Uterus (tissue), 2 donors: ENCODE data around the gene CCL20.

Source experiments
- POLR2A ChIP-seq, 2 donors: fragments of 450-650 bp; IDR thresholded peaks; one replicate each; pipeline ENCODE4 v1.6.1; 2016; ENCODE audit warnings: antibody characterized with exemption in 2 of 2, mild to moderate bottlenecking in 1 of 2, moderate library complexity in 1 of 2
- TF ChIP-seq, protein P1 (sequence below), 4 experiments: fragments of 200-600 bp in 2 of 4; fragments of 450-650 bp in 2 of 4; sonication (generic) in 2 of 4; IDR thresholded peaks; one replicate each; pipeline ENCODE4 v1.5.1; 2016 to 2019; ENCODE audit warnings: antibody characterized with exemption in 4 of 4, mild to moderate bottlenecking in 2 of 4, moderate library complexity in 1 of 4

DNA sequence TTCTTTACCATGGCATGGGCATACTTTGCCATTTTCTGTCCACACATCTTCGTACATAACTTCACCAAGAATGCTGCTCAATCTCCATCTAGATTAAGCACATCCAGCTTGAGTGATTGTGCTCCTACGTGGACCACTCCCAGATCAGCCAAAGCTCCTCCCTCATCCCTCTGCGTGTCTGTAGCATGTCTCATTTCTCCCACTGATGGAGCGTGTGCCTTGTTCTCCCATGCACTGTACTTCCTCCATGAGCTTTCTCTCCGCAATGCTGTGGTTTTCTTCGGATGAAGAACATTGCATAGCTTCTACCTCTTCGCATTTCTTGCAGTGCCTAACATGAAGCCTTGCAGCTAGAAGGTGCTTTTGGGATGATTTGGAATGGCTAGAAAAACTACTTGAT, 13.5 kb downstream of the CCL20 start:
- no peak for TF ChIP-seq POLR2A (IDR thresholded peaks at IDR 0.05)
- TF ChIP-seq, protein P1, sequence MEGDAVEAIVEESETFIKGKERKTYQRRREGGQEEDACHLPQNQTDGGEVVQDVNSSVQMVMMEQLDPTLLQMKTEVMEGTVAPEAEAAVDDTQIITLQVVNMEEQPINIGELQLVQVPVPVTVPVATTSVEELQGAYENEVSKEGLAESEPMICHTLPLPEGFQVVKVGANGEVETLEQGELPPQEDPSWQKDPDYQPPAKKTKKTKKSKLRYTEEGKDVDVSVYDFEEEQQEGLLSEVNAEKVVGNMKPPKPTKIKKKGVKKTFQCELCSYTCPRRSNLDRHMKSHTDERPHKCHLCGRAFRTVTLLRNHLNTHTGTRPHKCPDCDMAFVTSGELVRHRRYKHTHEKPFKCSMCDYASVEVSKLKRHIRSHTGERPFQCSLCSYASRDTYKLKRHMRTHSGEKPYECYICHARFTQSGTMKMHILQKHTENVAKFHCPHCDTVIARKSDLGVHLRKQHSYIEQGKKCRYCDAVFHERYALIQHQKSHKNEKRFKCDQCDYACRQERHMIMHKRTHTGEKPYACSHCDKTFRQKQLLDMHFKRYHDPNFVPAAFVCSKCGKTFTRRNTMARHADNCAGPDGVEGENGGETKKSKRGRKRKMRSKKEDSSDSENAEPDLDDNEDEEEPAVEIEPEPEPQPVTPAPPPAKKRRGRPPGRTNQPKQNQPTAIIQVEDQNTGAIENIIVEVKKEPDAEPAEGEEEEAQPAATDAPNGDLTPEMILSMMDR (IDR thresholded peaks at IDR 0.05) = no peak
